Choroid plexus epithelial cell (primary cell): ENCODE measurements around the gene PIGO.
A peak's percentile ranks its signal among the peaks of the same experiment; 100 is the strongest.

Experiments
- DNase-seq: peaks from one replicate; pipeline ENCODE4 v3.0.0-alpha.2; 2010; ENCODE audit warnings: low read depth
- H3K4me3 ChIP-seq: 2 replicates; pipeline ENCODE4 v1.5.1; 2011; ENCODE audit warnings: low read depth, mild to moderate bottlenecking, control low read depth, low read length, moderate library complexity
- TF ChIP-seq, protein P1 (sequence below): conservative IDR thresholded peaks from 2 replicates; pipeline ENCODE4 v1.5.1; 2011; ENCODE audit warnings: low read depth, mild to moderate bottlenecking, control low read depth, inconsistent platforms, low read length, moderate library complexity

Gene PIGO

DNA sequence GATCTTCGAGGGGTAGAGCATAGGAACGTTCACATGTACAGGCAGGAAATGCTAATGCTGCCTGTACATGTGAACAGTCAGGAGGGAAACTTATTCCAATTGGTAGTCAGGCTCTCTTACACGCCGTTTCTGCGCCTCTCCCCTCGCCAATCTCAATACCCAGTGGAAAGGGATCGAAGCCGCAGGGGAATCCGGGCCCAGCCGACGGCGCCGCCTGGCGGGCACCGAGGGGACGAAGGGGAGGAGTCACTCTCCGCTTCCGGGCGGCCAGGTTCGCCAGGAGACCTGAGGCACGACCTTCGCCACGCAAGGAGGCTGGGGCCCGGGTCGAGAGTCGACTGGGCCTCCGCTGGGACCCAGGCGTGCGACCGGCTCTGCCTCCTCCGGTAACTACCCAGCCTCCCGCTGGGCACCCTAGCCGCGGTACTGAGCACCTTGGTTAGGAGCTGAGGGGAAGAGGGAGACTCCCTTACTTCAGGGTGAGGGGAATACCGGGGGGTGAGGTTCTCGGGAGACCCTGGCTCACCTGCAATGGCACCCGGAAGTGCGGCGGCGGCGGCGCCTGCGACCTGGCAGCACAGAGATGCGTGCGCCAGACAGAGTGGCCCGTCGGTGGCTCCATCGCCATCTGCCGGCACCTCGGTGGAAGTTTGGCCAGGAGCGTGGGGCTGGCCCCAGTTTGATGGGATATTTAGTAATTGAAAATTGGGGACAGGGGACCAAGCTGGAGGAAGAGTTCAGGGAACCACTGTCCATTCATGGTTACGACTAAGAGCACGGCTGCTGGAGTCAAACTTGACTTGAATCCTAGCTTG is at the start of gene PIGO:
Gene PIGO (minus strand): TSS at position 557 of the 815 bp plus-strand sequence. CDS start 1,026 bp downstream, outside the sequence.
- TF ChIP-seq, protein P1, sequence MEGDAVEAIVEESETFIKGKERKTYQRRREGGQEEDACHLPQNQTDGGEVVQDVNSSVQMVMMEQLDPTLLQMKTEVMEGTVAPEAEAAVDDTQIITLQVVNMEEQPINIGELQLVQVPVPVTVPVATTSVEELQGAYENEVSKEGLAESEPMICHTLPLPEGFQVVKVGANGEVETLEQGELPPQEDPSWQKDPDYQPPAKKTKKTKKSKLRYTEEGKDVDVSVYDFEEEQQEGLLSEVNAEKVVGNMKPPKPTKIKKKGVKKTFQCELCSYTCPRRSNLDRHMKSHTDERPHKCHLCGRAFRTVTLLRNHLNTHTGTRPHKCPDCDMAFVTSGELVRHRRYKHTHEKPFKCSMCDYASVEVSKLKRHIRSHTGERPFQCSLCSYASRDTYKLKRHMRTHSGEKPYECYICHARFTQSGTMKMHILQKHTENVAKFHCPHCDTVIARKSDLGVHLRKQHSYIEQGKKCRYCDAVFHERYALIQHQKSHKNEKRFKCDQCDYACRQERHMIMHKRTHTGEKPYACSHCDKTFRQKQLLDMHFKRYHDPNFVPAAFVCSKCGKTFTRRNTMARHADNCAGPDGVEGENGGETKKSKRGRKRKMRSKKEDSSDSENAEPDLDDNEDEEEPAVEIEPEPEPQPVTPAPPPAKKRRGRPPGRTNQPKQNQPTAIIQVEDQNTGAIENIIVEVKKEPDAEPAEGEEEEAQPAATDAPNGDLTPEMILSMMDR: peak; percentile 84
- peak; percentile 86 for DNase-seq
- peak within 1 kb of the TSS; percentile 100 for H3K4me3 ChIP-seq

DNA sequence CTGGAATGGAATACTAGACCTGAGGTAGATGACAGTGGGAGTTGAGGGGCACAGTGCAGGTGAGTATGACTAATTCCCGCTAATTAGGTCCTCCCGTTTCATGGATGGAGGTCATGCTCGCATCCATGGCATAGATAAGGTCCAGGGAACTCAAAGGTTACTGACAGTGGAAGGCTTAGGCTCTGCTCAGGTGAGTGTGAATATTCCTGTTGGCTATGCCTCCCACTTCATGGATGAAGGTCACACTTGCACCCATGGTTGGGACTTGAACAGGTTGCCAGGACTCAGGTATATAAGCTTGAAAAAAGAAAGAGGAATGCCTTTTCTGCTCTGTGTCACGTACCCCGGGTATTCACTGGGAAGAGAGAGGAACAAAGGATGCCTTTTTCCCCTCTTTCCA is 45.6 kb upstream of the PIGO start:
- no peak overlapping the region for H3K4me3 ChIP-seq
- DNase-seq: no peak
- TF ChIP-seq, protein P1: no peak

DNA sequence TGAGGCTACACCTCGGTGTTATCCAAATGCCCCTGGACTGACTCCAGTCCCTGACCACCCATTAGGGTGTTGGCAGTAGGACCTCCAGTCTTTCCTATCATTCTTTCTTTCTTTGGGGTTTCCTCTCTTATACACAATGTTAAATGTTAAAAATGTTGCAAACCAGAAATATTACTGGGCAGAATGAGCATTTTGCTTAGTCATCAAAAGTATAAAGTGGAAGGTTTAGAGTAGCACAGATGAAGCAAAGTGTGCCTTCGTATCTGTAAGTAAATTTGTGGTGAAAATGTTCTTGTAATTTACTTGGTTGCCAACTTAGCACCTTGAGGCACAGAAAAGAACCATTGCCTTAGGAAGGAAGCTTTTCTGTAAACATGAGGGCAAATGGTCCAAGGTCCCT is 43.7 kb upstream of the PIGO start:
- no peak for DNase-seq
- no peak overlapping the region for H3K4me3 ChIP-seq
- TF ChIP-seq, protein P1: no peak

DNA sequence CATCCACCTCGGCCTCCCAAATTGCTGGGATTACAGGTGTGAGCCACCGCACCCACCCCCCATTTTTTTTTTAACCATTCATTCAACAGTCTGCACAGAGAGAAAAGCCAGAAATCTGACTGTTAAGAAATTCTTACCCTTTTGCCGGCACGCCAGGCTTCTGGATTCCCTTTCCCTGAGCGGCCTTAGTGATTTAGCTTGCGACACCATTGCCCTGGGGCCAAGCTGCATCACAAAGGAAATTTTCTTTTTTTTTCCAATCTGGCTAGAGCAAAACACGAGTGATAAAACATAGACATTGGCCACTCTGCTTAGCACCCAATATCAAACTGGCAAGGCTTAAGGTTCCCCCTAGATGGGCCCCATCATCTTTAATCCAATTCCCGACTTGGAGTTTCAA is 40.5 kb upstream of the PIGO start:
- DNase-seq: no peak
- H3K4me3 ChIP-seq: no peak overlapping the region
- TF ChIP-seq, protein P1: no peak

DNA sequence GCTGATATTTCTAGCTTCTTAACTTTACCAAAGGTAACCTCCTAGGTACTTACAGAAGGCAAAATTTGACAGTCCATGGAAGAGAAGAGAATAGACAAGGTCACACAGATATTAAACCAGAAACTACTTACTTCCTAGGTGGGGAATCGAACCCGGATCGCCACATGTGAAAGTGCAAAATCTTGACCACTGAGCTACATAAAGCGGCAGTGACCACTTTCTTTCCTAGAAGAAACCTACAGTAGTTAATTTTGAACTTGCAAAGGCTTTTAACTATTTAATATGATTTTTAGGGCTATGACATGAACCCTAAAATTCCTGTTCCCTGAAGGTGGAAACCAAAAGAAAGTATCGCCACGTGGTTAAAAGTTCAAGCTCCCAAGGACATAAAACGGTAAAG is 39.6 kb upstream of the PIGO start:
- TF ChIP-seq, protein P1: no peak
- DNase-seq: no peak
- H3K4me3 ChIP-seq: no peak overlapping the region

DNA sequence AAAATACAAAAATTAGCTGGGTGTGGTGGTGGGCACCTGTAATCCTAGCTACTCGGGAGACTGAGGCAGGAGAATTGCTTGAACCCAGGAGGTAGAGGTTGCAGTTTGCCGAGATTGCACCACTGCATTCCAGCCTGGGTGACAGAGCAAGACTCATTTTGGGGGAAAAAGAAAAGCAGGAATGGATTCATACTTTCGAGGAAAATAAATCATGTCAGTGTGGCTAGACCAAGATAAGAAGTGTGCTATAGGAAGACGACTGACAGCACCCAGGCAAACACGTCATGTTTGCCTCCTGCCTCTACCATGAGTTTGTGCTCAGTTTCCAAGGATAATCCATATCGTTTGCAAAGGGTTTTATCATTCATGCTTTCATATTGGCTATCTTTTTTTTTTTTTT is 38.5 kb upstream of the PIGO start:
- TF ChIP-seq, protein P1: no peak
- DNase-seq: no peak

More for the DNA sequence above, 38.5 kb upstream of the PIGO start:
- H3K4me3 ChIP-seq: no peak overlapping the region
